Measurements from ENCODE around the gene EXOC3.

EXOC3 gene

GRCh38 chr5:476102-476813 lies 33.3 kb downstream of the EXOC3 start:
- H3K4me3 ChIP-seq (replicated peaks; ENCODE audit: insufficient read depth, low read length), result no peak overlapping the region
- TF ChIP-seq POLR2AphosphoS5 (IDR thresholded peaks at IDR 0.05; ENCODE audit: low read depth), result no peak
- no peak for TF ChIP-seq REST (IDR thresholded peaks at IDR 0.05; ENCODE audit: insufficient replicate concordance, low read depth)
- H3K27me3 ChIP-seq (ENCODE audit: insufficient read depth, poor library complexity, severe bottlenecking), result peaks cover 52% of the 10 kb centered on the region
- no peak for DNase-seq (ENCODE audit: low read depth in 1 of 2, low spot score in 1 of 2)
- H3K27ac ChIP-seq (replicated peaks), result no peak overlapping the region

GRCh38 chr5:476814-477175 lies 33.8 kb downstream of the EXOC3 start:
- Histone ChIP-seq H3K27ac (replicated peaks) (no peak overlapping the region), H3K27me3 (ENCODE audit: insufficient read depth, poor library complexity, severe bottlenecking) (peaks cover 55% of the 10 kb centered on the region), H3K4me3 (replicated peaks; ENCODE audit: insufficient read depth, low read length) (no peak overlapping the region)
- no peak for DNase-seq (ENCODE audit: low read depth in 1 of 2, low spot score in 1 of 2)
- TF ChIP-seq GABPA (IDR thresholded peaks at IDR 0.05; ENCODE audit: low read depth), result no peak
- no peak for TF ChIP-seq CTCF (IDR thresholded peaks at IDR 0.05; ENCODE audit: insufficient read depth, low read length)

- TF ChIP-seq GABPA (IDR thresholded peaks at IDR 0.05; ENCODE audit: low read depth) (no peak), REST (IDR thresholded peaks at IDR 0.05; ENCODE audit: insufficient replicate concordance, low read depth) (no peak), POLR2AphosphoS5 (IDR thresholded peaks at IDR 0.05; ENCODE audit: low read depth) (no peak), SPI1 (IDR thresholded peaks at IDR 0.05; ENCODE audit: borderline replicate concordance, low read depth) (no peak), CTCF (IDR thresholded peaks at IDR 0.05; ENCODE audit: insufficient read depth, low read length) (no peak)
- Histone ChIP-seq H3K27ac (replicated peaks) (no peak overlapping the region), H3K4me3 (replicated peaks; ENCODE audit: insufficient read depth, low read length) (no peak overlapping the region), H3K27me3 (ENCODE audit: insufficient read depth, poor library complexity, severe bottlenecking) (peaks cover 55% of the 10 kb centered on the region)
- no peak for DNase-seq (ENCODE audit: low read depth in 1 of 2, low spot score in 1 of 2)
Measured at GRCh38 chr5:477247-477646, 34.3 kb downstream of the EXOC3 start.

- Histone ChIP-seq H3K4me3 (replicated peaks; ENCODE audit: insufficient read depth, low read length) (no peak overlapping the region), H3K27me3 (ENCODE audit: insufficient read depth, poor library complexity, severe bottlenecking) (peaks cover 60% of the 10 kb centered on the region), H3K27ac (replicated peaks) (no peak overlapping the region)
- no peak for TF ChIP-seq REST (IDR thresholded peaks at IDR 0.05; ENCODE audit: insufficient replicate concordance, low read depth)
- TF ChIP-seq POLR2AphosphoS5 (IDR thresholded peaks at IDR 0.05; ENCODE audit: low read depth), result no peak
- no peak for TF ChIP-seq SPI1 (IDR thresholded peaks at IDR 0.05; ENCODE audit: borderline replicate concordance, low read depth)
- TF ChIP-seq CTCF (IDR thresholded peaks at IDR 0.05; ENCODE audit: insufficient read depth, low read length), result no peak
- TF ChIP-seq GABPA (IDR thresholded peaks at IDR 0.05; ENCODE audit: low read depth), result no peak
- no peak for DNase-seq (ENCODE audit: low read depth in 1 of 2, low spot score in 1 of 2)
Measured at GRCh38 chr5:477871-478270, 34.9 kb downstream of the EXOC3 start.

All from HL-60 (cell line).